ENCODE data around the gene DTD1.

- TF ChIP-seq EP300 (IDR thresholded peaks at IDR 0.05) (no peak), CTCF (IDR thresholded peaks at IDR 0.05) (no peak), POLR2A (IDR thresholded peaks at IDR 0.05) (no peak)
Observed at GRCh38 chr20:18718129-18718528, 130.3 kb downstream of the DTD1 start.

Measured in upper lobe of left lung (tissue), 4 donors.